NCI-H2081 (cell line): Measurements from ENCODE around the gene CCDC78.
"Not testable (repeated sequence)": the region's sequence is repeated elsewhere in the genome, so short reads cannot be mapped to it uniquely, and the experiment has no call there.

Experiments
- DNase-seq, 2 experiments: peaks; one replicate each; lab custom pipeline; 2025; lab: John Stamatoyannopoulos, UW

Gene CCDC78

DNA sequence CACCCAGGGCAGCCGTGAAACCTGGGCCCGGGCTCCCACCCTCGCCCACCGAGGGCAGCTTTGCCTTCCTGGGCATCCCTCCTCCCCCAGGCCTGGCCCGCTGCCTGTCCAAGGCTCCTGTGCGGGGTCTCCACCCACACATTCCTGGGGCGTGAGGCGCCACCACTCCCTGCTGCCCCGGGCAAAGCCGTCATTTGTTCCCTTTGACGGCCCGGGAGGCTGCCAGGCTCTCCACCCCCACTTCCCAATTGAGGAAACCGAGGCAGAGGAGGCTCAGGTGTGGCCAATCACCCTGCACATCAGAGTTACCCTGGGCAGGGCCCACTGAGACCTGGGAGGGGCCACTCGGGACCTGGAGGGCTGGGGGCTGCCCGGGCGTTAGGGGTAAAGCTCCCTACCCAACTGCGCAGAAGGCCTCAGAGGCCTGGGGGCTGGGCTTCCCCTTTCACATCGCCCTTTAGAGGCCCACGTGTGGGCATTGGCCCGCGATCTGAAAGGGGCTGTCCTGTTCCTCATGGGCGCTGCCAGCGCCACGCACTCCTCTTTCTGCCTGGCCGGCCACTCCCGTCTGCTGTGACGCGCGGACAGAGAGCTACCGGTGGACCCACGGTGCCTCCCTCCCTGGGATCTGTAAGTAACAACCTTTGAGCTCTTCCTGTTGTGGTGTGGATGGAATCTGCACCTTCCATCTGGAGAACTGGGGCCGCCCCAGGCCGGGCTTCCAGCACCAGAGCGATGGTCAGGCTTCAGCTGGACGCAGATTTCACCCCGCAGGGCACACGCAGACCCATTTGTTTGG, 34.5 kb upstream of the CCDC78 start, which contains the start of gene MSLN:
Gene MSLN, plus strand, starts transcription at position 190 of the 799 bp plus-strand sequence. CDS start 1,947 bp downstream, outside the sequence.
- no peak for DNase-seq

DNA sequence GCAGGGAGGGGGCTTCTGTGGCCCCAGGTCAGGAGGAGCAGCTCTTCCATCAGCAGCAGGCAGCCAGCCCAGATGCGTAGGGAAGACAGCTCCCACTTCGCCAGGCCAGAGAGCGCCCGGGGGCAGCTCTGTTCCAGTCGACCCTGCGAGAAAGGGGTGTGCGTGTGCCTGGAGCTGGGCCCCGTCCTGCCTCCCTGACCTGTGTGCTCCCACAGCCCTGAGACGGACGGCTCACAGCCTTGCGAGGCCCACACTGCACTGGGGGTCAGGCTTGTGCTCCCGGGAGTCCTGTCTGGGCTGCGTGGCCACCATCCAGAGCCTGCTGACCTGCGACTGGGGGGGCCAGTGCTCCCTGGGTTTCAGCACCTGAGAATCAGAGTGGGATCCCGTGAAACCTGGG, 33.8 kb upstream of the CCDC78 start:
- DNase-seq: no peak

DNA sequence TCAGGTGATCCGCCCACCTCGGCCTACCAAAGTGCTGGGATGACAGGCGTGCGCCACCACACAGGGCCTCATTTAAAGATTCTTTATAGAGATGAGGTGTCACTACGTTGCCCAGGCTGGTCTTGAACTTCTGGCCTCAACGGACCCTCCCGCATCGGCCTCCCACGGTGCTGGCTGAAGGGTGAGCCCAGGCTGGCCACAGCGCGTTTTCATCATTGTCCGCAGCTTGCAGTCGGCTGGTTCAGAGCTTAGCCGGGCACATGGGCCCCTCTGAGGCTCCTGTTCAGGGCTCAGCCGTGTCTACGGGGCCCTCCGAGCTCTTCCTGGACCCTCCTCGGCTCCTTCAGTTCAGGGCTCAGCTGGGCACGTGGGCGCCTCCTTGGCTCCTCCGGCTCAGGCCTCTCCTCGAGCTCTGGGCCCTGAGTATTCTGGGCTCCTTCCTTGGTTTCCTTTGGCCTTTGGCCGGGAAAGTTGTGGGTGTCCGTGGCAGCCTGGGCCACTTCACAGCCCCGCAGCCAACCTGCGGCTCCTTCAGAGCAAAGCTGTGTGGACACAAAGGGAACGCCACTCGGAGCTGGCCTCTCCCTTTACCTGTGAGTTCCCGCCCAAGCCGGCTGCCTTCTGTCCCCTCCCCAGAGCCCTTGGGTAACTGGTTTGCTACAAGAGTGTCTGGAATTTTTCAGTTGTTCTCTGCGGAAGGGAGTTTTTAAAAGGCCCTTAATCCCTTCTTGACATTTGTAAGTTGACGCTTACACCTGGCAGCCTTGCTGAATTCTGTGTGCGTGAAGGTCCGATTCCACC, 33.1 kb upstream of the CCDC78 start:
- no peak for DNase-seq

DNA sequence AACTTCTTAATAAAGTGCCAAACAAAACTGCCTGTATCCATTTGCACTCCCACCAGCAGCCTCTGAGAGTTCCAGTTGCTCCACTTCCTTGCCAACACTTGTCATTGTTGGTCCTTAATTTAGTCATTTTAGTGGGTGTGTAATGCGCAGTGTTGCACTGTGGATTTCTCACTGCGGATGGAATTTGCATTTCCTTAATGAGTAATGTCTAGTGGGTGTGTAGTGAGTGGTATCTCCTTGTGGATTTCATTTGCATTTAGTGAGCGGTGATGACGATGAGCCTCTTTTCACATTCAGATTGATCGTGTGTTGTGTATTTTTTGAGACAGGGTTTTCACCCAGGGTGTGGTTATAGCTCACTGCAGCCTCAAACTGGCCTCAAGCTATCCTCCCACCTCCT, 30.2 kb upstream of the CCDC78 start:
- no peak for DNase-seq

DNA sequence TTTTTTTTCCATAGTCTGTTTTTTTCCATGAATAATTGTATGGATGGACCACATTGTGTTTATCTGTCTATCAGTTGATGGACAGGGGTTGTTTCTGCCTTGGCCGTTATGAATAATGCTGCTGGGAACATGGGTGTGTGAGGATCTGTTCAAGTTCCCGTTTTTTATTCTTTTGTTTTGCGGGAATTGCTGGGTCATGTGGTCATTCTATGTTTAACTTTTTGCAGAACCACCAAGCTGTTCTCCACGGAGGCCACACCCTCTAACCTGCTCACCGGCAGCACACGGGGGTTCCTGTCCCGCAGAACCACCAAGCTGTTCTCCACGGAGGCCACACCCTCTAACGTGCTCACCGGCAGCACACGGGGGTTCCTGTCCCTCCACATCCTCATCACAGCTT, 28.4 kb upstream of the CCDC78 start:
- DNase-seq: no peak

DNA sequence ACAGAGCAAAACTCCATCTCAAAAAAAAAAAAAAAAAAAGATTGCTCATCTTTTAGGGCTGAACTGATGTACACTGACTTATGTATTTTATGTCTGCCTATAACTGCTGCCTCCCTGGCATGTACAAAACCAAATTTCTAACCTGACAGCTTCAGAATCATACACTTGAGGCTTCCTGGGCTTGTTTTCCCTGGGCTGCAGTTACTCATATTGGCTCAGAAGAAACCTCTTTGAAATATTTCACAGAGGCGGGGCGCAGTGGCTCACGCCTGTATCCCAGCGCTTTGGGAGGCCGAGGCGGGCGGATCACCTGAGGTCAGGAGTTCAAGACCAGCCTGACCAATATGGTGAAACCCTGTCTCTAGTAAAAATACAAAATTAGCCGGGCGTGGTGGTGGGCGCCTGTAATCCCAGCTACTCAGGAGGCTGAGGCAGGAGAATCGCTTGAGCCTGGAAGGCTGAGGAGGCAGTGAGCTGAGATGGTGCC, 27.9 kb upstream of the CCDC78 start:
- DNase-seq: not testable (repeated sequence)

DNA sequence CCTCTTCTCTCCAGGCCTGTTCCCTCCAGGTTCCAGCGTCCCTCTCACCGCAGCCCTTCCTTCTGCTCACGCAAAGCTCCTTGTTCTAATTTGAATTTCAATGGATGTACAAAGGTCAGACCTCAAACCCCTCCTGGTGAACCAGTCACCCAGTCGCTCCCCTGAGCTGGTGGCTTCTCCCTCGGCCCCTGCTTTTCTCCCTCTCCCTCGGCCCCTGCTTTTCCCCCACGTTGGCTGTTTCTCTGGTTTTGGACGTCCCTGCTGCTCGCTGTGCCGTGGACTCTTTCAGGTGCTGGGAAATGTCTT, 25.7 kb upstream of the CCDC78 start:
- DNase-seq: no peak

DNA sequence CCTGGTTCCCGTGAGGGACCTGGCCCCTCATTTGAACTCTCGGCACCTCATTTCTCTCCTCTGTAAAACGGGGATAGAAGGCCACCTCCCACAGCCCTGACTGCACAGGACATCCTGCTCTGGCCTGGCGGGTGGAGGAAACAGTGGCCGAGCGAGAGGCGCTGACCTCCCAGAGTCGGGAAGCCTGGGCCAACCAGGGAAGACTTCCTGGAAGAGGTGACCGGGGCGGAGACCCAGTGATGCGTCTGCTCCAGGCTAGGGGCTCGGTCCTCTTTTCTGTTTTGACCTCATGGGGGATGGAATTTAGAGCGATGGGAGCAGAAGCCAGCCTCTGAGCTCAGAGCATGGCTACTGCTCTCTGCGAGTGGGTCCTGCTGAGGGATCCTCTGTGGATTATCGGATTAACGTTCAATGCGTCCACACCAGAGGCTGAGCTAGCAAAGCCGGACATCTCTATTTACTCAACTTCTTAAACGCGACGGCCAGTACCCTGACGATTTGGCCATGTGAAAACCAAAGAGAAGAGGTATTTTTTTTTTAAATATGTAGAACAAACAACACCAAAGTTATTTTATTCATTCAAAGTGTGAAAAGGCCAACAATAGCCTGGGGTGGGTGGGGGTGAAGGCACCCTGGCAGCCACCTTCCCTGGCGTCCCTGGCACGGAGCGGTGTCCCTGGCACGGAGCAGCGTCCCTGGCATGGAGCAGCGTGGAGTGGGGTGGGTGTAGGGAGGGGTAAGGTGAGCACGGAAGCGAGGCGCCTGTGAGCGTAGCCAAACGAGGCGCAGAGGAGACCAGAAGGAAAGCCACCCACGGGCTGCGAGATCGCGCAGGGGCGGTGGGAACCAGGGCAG, 25.1 kb upstream of the CCDC78 start:
- no peak for DNase-seq

DNA sequence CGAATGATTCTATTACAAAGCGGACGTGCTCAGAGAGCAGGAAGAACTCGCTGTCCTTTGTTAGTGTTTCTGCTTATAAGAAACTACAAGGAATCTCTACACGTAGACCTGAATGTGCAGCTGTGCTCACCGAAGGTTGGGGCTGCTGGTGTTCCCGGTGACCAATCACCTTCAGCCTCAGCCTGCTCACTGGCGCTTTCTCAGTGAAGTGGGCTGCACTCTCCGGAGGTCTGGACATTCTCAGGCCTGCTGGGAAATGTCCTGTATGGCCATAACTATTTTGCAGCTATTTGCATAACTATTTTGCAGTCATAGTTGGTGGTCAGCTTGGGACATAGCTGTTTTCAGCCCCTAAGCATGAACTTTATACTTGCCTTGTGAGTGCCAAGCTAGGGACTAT, 24.2 kb upstream of the CCDC78 start:
- no peak for DNase-seq

DNA sequence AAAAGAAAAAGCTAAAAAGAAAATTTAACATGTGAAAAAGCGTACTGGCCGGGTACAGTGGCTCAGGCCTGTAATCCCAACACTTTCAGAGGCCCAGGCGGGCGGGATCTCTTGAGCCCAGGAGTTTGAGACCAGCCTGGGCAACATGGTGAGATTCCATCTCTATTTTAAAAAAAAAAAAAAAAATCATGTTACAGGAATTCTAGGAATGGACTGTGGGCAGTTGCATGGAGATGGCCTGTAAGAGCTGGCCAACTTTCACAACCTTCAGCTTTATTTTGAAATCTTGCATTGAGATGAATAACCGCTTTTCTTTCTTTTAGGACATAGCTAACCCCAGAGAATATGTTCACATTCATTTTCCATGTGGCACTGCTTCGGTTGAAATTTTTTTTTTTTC, 22.8 kb upstream of the CCDC78 start:
- no peak for DNase-seq

DNA sequence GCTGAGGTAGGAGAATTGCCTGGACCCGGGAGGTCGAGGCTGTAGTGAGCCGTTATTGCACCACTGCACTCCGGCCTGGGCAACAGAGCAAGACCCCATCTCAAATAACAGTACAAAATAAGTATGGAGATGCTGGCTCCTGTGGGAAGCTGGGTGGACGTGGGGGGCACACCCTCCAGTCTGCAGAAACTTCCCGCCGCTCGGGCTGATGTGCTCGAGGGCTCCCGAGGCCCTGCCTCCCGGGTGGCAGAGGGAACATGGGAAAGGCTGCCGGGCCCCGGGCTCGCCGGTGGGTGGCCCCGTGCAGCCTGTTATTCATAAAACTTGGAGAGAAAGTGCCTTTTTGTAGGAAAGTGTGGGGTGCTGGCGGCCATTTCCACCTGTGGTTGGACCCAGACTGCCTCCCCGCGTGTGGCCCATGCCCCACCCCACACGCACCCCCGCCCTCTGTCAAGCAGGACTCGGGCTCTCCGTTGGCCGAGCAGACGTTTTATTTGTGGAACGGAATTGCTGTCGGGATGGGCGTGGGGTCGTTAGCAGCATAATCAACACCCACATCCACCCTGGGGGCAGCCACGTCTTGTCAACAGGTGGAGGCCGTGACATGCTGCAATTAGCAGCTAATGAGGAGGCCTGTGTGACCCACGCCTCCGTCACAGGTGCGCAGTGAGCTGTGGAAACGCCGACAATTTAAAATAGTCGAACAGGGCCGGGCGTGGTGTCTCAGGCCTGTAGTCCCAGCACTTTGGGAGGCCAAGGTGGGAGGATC, 21.9 kb upstream of the CCDC78 start:
- DNase-seq: no peak

DNA sequence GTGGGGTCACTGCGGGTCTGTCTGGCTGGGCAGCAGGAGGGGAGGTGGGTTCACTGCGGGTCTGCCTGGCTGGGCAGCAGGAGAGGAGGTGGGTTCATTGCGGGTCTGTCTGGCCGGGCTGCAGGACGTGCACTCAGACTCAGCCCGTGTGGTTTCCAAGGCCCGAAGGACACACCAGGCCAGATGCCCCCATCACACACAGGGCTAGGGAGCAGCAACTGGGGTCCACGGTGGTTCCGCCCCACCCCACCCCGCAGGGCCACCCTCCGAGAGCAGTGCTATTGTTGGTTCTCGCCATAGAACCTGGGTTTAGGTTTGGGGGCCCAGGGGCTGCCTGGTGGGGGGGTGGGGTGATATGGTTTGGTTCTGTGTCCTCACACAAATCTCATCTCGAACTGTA, 20.4 kb upstream of the CCDC78 start:
- no peak for DNase-seq

DNA sequence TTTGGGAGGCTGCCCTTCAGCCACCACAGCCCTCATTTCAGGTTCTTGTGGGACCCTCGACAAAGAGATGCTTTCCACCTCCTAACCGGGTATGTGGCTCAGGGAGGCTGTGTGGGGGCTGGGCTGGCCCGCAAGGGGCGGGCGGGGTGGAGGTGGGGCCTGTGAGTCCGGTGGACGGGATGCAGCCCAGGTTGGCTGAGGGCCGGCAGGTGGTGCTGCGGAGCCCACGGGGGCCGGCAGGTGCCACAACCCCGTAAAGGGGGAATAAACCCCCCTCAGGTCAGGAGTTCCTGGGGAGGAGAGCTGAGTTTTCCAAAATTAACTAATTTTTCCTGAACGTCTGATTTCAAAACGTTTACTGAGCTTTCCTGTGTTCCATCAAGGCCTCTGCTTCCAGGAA, 19.5 kb upstream of the CCDC78 start:
- no peak for DNase-seq

DNA sequence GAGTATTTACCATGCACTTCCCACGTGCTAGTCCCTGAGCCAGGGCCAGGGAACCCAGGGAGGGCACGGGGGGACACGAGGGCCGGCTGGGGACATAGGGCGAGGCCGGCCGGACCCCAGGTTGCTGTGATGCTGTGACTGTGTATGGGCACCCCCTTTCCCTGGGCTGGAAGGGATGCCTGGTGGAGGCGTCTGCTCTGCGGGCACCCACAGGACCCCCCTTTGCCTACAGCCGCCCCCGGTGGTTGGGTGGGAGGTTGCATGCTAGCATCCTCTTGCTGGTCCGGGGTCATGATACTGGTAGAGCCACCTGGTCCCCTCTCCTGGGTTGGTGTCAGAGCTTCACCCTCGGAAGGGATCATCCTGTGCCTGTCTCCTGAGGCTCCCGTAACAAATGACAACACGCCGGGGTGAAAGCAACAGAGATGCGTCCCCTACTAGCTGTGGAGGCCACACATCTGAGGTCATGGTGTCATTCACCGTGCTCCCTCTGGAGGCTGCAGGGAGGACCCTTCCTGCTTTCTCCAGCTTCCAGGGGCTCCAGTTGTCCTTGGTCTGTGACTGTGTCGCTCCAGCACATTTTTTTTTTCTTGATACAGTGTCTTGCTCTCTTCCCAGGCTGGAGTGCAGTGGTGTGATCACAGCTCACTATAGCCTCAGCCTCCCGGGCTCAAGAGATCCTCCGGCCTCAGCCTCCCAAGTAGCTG, 17.7 kb upstream of the CCDC78 start:
- no peak for DNase-seq

DNA sequence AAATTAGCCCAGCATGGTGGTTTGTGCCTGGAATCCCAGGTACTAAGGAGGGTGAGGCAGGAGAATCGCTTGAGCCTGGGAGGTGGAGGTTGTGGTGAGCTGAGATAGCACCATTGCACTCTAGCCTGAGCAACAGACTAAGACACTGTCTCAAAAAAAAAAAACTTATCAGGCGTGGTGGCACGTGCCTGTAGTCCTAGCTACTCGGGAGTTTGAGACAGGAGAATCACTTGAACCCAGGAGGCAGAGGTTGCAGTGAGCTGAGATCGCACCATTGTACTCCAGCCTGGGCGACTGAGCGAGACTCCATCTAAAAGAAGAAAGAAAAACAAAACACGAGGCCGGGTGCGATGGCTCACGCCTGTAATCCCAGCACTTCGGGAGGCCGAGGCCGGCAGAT, 16.7 kb upstream of the CCDC78 start:
- not testable (repeated sequence) for DNase-seq

DNA sequence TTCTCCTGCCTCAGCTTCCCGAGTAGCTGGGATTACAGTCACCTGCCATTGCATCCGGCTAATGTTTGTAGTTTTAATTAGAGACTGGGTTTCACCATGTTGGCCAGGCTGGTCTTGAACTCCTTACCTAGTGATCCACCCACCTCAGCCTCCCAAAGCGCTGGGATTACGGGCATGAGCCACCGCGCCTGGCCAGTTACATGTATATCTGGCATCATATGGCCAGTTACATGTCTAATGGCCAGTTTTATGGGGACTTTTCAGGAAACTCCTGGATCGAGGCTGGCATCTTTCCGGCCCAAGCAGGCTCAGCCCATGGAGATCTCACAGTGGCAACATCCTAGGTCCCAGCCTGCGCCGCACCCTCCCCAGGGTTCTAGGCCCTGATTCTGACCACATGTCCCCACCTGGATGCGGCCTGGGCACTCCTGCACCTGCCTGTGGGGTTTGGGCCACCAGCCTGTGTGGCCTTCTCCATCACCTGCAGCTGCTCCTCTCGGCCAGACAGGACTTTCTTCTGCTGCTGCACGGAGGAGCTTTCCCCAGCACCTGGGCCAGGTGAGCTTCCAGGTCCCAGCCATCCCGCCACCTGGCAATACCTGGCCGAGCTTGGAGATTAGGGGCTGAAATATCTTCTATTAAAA, 15.9 kb upstream of the CCDC78 start:
- no peak for DNase-seq

DNA sequence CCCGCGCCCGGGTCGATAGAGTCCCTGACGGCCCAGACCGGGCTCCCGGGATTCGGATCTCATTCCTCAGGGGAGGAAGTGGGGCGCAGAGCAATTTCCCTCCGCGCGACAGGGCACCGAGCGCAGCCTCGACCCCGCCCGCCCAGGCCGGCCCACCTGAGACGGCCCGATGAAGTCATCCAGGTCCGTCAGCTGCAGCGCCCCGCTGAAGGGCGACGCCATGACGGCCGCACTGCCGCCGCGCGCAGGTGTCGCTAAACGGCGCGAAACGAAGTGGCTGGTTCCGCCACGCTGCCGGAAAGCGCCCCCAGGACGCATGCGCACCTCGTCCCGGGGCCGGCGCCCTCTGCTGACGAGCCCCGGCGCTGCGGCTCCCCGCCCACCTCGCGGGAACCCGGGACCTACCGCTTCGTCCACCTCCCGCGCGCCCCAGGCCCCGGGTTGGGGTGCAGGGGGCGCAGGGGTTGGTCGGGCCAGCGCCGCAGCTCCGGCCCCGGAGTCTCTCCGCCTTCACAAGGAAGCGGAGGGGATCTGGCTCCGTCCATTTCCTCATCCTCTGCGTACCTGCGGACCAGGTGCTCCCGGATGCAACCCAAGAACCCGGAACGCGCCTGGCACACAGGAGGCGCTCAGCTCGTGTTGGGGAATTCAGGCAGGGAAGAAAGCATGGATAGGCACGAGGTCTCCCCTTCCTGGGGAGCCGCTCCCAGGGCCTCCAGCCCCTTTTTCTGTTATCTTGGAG, 14.7 kb upstream of the CCDC78 start, which contains the start of gene CIAO3:
Gene CIAO3, minus strand, starts transcription at position 234 of the 742 bp plus-strand sequence. Its CDS starts 12 bp downstream, at position 222.
- peak; percentile 91 to 93 for DNase-seq

DNA sequence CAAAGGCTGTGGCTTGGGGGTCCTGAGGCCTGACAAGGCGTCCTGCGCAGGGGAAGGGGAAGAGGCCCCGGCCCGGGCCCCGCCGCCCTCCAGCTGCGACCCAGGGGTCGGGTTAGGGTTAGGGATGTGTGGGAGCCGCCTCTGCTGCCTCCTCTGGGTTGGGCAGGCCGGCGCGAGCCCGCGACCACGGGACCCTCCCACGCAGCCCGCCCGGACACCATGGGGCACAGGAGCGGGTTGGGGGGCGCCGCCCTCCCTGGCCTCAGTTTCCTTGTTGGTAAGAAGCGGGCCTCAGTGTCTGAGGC, 14.2 kb upstream of the CCDC78 start:
- no peak for DNase-seq

DNA sequence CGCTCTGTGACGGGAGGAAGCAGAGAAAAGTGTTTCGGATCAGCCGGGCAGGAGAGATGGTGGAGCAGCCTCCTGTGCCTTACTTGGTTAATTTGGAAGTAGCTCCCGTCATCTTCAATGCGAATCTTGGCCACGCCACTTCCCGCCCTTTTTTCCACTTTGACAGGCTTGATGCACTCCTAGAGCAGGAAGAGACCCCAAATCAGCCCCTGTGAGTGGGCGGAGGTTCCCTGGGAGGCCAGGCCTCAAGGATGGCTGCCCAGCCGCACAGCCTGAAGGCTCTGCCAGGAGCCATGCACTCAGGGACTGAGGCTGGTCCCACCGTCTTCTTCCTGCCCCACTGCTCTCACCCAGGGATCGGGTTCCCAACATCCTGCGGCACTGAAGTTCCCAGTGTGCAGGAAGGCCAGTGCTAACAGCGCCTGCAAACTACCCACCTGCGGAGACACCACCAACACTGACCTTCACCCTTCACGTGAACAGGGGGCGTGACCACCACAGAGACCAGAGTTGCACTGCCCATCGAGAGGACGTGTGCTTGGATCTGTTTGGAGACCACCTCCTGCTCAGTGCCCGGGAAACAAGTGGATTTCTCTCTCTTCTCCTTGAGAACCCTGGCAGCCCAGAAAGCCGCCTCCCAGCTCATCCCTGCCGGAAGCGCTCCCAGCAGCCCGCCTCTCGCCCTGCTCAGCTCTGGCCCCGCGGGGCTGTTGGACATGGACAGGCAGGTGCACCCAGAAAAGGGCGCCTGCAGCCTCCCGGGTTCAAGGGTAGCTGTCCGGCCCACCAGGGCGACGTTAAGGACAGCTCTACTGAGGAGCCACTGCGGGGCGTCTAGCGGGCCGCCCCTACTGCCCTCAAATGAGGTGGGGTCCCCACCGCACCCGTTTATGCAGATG, 13.6 kb upstream of the CCDC78 start:
- DNase-seq: no peak
